ENCODE measurements around the gene SPG21.

Gene SPG21, protein sequence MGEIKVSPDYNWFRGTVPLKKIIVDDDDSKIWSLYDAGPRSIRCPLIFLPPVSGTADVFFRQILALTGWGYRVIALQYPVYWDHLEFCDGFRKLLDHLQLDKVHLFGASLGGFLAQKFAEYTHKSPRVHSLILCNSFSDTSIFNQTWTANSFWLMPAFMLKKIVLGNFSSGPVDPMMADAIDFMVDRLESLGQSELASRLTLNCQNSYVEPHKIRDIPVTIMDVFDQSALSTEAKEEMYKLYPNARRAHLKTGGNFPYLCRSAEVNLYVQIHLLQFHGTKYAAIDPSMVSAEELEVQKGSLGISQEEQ

GRCh38 chr15:64989416-64990167 is at the start of gene SPG21:
Gene SPG21 (minus strand): TSS chr15:64989914. CDS start chr15:64983569, 6,345 bp downstream.
- POLR2A ChIA-PET = interaction anchor here (0.6 to 0.9 kb wide), 2 partner anchors 14 to 277 kb away, joined by 3 read pairs; no protein-coding TSS in a partner anchor
- peak within 1 kb of the TSS; percentile 98 for H3K4me3 ChIP-seq (ENCODE audit: low read depth, low read length)
- CTCF ChIA-PET = interaction anchor here (1.7 kb wide), 1 partner anchor 8 kb away, joined by 5 read pairs; no protein-coding TSS in a partner anchor
- TF ChIP-seq CTCF (IDR thresholded peaks at IDR 0.05; ENCODE audit: insufficient read depth, low read length, missing control alignments) = no peak
- peak; percentile 33 for DNase-seq (ENCODE audit: low read depth, low spot score)

GRCh38 chr15:65038836-65039235 is 49.1 kb upstream of the SPG21 start:
- POLR2A ChIA-PET = no interaction called here
- CTCF ChIA-PET = interaction anchor here (0.9 to 2.2 kb wide), 6 partner anchors 8 to 63 kb away, joined by 4 to 15 read pairs (median 6); no protein-coding TSS in a partner anchor

GRCh38 chr15:65038428-65038827 is 48.7 kb upstream of the SPG21 start:
- TF ChIP-seq CTCF (IDR thresholded peaks at IDR 0.05; ENCODE audit: insufficient read depth, low read length, missing control alignments) = no peak
- H3K4me3 ChIP-seq (ENCODE audit: low read depth, low read length) = no peak overlapping the region
- DNase-seq (ENCODE audit: low read depth, low spot score) = no peak
- ChIA-PET POLR2A (no interaction called here), CTCF (interaction anchor here (1.3 to 2.2 kb wide), 4 partner anchors 14 to 63 kb away, joined by 5 to 15 read pairs (median 6); no protein-coding TSS in a partner anchor)

More at GRCh38 chr15:65038836-65039235, 49.1 kb upstream of the SPG21 start:
- DNase-seq (ENCODE audit: low read depth, low spot score) = no peak
- H3K4me3 ChIP-seq (ENCODE audit: low read depth, low read length) = no peak overlapping the region
- TF ChIP-seq CTCF (IDR thresholded peaks at IDR 0.05; ENCODE audit: insufficient read depth, low read length, missing control alignments) = no peak

- TF ChIP-seq CTCF (IDR thresholded peaks at IDR 0.05; ENCODE audit: insufficient read depth, low read length, missing control alignments) = no peak
- DNase-seq (ENCODE audit: low read depth, low spot score) = no peak
- CTCF ChIA-PET = interaction anchor here (0.7 kb wide), 1 partner anchor 29 kb away, joined by 3 read pairs; no protein-coding TSS in a partner anchor
- POLR2A ChIA-PET = no interaction called here
- H3K4me3 ChIP-seq (ENCODE audit: low read depth, low read length) = no peak overlapping the region
These were observed 47.6 kb upstream of the SPG21 start for GRCh38 chr15:65037309-65037708.

GRCh38 chr15:65034719-65035118 is 45.0 kb upstream of the SPG21 start:
- no peak overlapping the region for H3K4me3 ChIP-seq (ENCODE audit: low read depth, low read length)
- no peak for TF ChIP-seq CTCF (IDR thresholded peaks at IDR 0.05; ENCODE audit: insufficient read depth, low read length, missing control alignments)
- ChIA-PET CTCF (interaction anchor here (1.0 to 4.9 kb wide), 16 partner anchors 9 to 304 kb away, joined by 3 to 81 read pairs (median 8); partner anchors contain the start of genes KBTBD13, PDCD7 and SLC51B), POLR2A (no interaction called here)
- DNase-seq (ENCODE audit: low read depth, low spot score) = no peak
